ENCODE data around the gene CHRNA4. TPM values are rescaled to one million over a fixed set of nuclear protein-coding genes. Genes with fewer than 3 reads are reported as not detected.

CHRNA4 gene
- total RNA-seq, 4 donors from 2014 or later, result 0.20 TPM; not detected in 3

DNA sequence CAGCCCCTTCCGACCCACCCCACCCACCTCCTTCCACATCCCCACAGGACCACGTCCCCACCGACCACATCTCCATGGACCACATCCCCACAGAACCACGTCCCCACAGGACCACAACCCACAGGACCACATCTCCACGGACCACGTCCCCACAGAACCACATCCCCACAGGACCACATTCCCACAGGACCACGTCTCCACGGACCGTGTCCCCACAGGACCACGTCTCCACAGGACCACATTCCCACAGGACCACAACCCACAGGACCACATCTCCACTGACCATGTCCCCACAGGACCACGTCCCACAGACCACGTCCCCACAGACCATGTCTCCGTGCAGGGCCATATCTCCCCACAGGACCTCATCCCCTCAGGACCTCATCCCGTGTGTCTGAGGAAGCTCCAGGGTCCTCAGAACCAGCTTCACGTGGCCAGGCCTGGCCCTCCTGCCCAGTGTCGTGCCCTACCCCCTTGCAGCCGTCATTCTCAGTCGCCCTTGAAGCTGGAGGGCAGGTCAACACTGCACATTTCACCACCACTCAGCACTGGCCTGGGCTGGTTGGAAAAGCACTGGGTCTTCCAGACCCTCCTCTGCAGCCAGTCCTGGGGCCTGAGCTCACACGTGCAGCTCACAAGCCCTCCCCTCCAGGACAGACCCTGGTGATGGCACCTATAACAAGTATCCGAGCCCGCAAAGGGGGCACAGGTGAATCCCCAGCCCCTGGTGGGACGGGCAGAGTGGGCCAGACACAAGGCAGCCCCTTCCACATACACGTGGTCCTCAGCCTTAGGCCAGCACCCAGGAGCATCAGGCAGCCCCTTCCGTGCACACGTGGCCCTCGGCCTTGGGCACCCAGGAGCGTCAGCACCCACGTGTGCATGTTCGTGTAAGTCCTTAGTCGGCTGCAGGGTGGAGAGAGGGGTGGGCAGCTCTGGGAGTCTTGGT, 3.9 kb downstream of the CHRNA4 start:
- in situ Hi-C loops (cut with MboI; ENCODE audit: low pct_ligation_motif_present in 1 of 4, low pct_unique_long_range_greater_than_20kb in 1 of 4, low sequenced_read_pairs in 3 of 4) (no loop called here), intact Hi-C loops (cut with DNase I; ENCODE audit: low total_unique reads) (no loop called here)
- no peaks in the 10 kb centered on the region for H3K9me3 ChIP-seq
- H3K27ac ChIP-seq, result no peak overlapping the region
- peaks cover 0 to 9% (median 2%) of the 10 kb centered on the region in 4 donors for H3K4me1 ChIP-seq
- no peak overlapping the region for H3K4me3 ChIP-seq
- DNase-seq, result no peak
- TF ChIP-seq, protein P1, sequence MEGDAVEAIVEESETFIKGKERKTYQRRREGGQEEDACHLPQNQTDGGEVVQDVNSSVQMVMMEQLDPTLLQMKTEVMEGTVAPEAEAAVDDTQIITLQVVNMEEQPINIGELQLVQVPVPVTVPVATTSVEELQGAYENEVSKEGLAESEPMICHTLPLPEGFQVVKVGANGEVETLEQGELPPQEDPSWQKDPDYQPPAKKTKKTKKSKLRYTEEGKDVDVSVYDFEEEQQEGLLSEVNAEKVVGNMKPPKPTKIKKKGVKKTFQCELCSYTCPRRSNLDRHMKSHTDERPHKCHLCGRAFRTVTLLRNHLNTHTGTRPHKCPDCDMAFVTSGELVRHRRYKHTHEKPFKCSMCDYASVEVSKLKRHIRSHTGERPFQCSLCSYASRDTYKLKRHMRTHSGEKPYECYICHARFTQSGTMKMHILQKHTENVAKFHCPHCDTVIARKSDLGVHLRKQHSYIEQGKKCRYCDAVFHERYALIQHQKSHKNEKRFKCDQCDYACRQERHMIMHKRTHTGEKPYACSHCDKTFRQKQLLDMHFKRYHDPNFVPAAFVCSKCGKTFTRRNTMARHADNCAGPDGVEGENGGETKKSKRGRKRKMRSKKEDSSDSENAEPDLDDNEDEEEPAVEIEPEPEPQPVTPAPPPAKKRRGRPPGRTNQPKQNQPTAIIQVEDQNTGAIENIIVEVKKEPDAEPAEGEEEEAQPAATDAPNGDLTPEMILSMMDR (IDR thresholded peaks at IDR 0.05), result no peak
- TF ChIP-seq EP300 (IDR thresholded peaks at IDR 0.05; ENCODE audit: low read depth), result no peak
- TF ChIP-seq POLR2AphosphoS5 (IDR thresholded peaks at IDR 0.05), result no peak
- TF ChIP-seq POLR2A (IDR thresholded peaks at IDR 0.05), result no peak
- H3K36me3 ChIP-seq, result no peaks in the 10 kb centered on the region
- WGBS, 2 donors (ENCODE audit: low coverage in 1 of 2), result 44 to 78% methylated on average over 6 to 30 of the region's 30 CpGs
- peaks cover 51% of the 10 kb centered on the region for H3K27me3 ChIP-seq

DNA sequence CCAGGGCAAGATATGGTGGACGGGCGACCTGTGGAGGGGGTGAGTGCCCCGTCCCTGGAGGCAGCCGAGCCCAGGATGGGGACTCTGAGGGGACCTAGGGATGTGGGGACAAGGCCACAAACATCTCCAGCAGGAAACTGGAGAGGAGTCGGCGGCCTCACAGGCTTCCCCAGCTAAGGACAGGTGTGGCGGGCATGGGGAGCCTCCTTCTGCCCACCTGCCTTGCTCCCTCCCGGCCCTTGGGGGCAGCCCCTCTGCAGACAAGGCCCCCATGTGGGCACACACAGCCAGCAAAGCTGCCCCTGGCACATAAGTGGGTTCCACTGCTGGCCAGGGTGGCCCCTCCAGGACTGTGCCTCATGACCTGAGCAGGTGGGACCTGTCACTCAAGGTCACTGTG, 4.6 kb downstream of the CHRNA4 start:
- 85% methylated on average over 8 of the region's 8 CpGs; no CpG with 5 or more reads in 1 of the 2 donors for WGBS, 2 donors (ENCODE audit: low coverage in 1 of 2)
- in situ Hi-C loops (cut with MboI; ENCODE audit: low pct_ligation_motif_present in 1 of 4, low pct_unique_long_range_greater_than_20kb in 1 of 4, low sequenced_read_pairs in 3 of 4) (no loop called here), intact Hi-C loops (cut with DNase I; ENCODE audit: low total_unique reads) (no loop called here)
- TF ChIP-seq POLR2AphosphoS5 (IDR thresholded peaks at IDR 0.05) (no peak), EP300 (IDR thresholded peaks at IDR 0.05; ENCODE audit: low read depth) (no peak), POLR2A (IDR thresholded peaks at IDR 0.05) (no peak)
- TF ChIP-seq, protein P1 (IDR thresholded peaks at IDR 0.05), result no peak
- DNase-seq, result no peak
- Histone ChIP-seq H3K4me3 (no peak overlapping the region), H3K27me3 (peaks cover 44% of the 10 kb centered on the region), H3K9me3 (no peaks in the 10 kb centered on the region), H3K36me3 (no peaks in the 10 kb centered on the region), H3K27ac (no peak overlapping the region), H3K4me1 (peaks cover 0 to 9% (median 2%) of the 10 kb centered on the region in 4 donors)

DNA sequence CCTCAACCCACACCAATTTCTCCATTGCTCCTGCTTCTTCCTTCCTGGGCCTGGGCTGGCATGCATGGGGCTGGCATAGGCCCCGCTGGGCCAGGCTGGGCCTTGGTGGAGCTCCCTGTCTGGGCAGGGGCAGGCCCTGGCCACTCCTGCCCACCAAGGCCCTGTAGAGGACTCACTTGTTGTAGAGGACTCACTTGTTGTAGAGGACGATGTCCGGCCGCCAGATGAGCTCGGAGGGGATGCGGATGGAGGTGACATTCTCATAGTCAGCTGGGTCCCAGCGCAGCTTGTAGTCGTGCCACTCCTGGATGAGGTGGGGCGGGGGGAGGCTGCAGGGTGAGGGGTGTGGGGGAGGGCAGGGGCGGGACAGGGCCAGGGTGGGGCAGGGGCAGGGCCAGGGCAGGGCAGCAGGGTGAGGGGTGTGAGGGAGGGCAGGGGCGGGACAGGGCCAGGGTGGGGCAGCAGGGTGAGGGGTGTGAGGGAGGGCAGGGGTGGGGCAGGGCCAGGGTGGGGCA, 5.3 kb downstream of the CHRNA4 start:
- peaks cover 0 to 6% (median 1%) of the 10 kb centered on the region in 4 donors for H3K4me1 ChIP-seq

More for the DNA sequence above, 5.3 kb downstream of the CHRNA4 start:
- WGBS, 2 donors (ENCODE audit: low coverage in 1 of 2), result 87% methylated on average over 7 of the region's 11 CpGs; no CpG with 5 or more reads in 1 of the 2 donors
- intact Hi-C loops (cut with DNase I; ENCODE audit: low total_unique reads) (no loop called here), in situ Hi-C loops (cut with MboI; ENCODE audit: low pct_ligation_motif_present in 1 of 4, low pct_unique_long_range_greater_than_20kb in 1 of 4, low sequenced_read_pairs in 3 of 4) (no loop called here)
- Histone ChIP-seq H3K27ac (no peak overlapping the region), H3K9me3 (no peaks in the 10 kb centered on the region), H3K36me3 (no peaks in the 10 kb centered on the region), H3K27me3 (peaks cover 39% of the 10 kb centered on the region), H3K4me3 (no peak overlapping the region)
- TF ChIP-seq, protein P1 (IDR thresholded peaks at IDR 0.05), result no peak
- no peak for TF ChIP-seq POLR2AphosphoS5 (IDR thresholded peaks at IDR 0.05)
- no peak for TF ChIP-seq POLR2A (IDR thresholded peaks at IDR 0.05)
- TF ChIP-seq EP300 (IDR thresholded peaks at IDR 0.05; ENCODE audit: low read depth), result no peak
- DNase-seq, result no peak
